HG02938 (cell line): ENCODE data around the gene HMOX1.
"Not testable (repeated sequence)": the region's sequence is repeated elsewhere in the genome, so short reads cannot be mapped to it uniquely, and the experiment has no call there.

Experiments
- ATAC-seq: cut with Tn5 transposase; IDR thresholded peaks from one replicate; pipeline ENCODE4 v1.9.1; 2021; ENCODE audit warnings: mild to moderate bottlenecking, moderate library complexity; ENCODE audit not compliant: unreplicated experiment

Gene HMOX1

DNA sequence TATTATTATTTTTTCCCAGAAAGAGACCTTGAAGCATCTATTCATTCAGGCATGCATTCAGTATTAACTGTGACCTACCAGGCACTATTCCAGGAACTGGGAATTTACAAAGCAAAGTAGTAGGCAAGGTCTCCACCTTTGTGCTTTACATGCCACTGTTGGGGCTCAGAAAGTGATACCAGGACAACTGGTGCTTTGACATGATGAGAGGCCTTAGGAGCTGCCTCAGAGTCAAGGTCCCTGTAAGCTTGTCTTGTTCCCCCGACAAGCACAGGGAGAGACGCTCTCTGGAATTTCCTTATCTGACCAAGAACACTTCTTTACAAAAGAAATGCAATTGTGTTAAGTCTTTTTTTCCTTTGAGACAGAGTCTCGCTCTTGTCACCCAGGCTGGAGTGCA, 2.3 kb upstream of the HMOX1 start:
- ATAC-seq = no peak

DNA sequence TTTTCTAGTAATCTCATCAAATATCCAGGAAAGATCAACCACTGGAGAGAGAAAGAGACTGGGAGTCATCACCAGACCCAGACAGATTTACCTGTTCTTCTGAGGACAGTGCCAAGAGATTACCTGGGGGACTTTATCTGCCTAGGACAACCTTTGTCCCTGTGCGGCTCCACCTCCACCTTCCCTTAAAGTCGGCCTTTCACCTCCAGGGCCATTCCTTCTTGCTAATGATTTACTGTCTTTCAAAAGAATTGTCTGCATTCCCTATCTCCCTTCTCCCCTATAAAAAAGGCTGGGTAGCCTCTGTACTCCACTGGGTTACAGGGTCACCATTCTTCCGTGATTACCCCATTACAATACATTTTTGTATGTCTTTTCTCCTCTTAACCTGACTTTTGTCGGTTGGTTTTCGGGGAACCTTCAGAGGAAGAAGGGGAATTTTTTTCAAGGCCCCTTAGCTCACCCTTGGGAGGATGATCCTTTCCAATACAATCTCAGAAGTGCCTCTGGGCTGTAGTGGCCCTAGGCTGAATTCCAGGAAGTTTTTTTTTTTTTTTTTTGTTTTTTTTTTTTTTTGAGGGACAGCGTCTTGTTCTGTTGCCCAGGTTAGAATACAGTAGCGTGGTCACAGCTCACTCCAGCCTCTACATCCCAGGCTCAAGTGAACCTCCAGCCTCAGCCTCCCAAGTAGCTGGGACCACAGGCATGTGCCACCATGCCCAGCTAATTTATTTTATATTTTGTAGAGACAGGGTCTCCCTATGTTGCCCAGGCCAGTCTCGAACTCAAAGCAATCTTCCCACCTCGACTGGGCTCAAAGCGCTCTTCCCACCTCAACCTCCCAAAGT, 1.5 kb upstream of the HMOX1 start:
- no peak for ATAC-seq

DNA sequence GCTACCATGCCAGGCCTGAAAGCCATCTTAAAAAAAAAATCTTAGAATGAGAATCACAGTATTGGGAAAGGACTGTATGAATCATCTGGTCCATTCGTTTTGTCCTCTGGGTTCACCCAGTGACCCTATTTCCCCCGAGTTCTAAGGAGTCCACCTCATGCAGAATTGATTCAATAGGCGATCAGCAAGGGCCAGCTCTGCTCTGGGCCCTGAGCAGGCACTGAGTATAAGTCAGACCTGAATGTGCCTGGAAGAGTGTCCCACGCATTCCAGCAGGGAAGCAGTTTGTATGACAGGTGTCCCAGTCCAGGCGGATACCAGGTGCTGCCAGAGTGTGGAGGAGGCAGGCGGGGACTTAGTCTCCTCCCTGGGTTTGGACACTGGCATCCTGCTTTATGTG, 883 bp upstream of the HMOX1 start:
- ATAC-seq = no peak

DNA sequence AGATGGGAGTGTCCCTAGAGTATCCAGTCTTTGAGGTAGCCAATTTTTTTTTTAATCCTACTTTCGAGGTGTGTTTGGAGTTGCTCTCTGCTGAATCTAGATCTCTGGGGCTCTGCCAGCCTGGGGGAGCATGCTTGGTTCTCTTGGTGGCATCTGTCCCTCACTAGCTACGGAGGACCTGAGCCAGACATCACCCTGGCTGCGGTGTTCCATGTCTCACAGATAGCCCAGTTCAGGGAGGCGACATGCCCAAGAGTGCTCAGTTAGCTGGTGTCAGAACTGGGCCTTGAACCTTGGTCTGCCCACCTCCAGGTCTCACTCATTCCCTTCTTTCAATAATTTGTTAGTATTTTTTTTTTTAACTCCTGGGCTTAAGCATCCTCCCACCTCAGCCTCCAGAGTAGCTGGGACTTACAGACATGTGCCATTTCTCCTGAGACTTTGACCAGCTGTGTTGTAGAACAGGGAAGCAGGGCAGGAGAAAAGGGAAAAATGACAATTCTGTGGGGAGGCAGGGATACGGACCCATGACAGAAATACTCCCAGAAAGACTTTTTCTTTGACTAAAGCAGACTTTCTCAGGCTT, 621 bp downstream of the HMOX1 start:
- ATAC-seq = no peak

DNA sequence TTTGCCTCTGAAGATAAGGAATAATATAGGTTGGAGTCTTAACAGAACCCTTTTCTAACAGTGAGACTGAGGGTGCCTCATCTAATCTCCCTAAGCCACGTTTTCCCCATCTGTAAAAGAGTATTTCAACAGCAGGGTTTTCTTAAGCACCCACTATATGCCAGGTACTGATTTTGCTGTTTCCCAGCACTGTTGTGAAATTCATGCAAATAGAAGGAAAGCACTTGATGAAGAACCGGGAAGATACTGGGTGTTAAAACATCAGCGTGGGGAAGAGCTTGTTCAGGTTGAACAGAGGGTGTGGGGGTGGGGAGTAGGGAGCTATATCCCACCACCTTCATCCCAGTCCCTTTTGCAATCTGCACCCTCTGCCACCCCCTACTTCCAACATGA, 2.8 kb downstream of the HMOX1 start:
- no peak for ATAC-seq

DNA sequence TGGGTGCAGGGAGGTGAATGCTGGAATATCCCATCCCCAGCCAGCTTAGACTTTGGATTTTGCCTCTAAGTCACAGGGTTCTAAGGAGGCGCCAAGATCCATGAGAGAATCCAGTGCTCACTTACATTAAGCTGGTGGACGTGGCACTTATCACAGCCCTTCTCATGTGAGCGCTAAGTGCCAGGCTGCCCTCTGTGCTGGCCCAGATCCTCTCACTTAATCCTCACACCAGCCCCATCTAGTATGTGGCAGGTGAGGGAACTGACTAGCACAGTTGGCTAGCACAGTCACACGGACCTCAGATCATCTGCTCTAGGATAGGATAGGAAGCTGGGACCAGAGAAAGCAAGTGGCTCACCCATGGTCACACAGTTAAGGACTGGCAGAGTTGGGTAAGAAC, 3.6 kb downstream of the HMOX1 start:
- ATAC-seq = no peak

DNA sequence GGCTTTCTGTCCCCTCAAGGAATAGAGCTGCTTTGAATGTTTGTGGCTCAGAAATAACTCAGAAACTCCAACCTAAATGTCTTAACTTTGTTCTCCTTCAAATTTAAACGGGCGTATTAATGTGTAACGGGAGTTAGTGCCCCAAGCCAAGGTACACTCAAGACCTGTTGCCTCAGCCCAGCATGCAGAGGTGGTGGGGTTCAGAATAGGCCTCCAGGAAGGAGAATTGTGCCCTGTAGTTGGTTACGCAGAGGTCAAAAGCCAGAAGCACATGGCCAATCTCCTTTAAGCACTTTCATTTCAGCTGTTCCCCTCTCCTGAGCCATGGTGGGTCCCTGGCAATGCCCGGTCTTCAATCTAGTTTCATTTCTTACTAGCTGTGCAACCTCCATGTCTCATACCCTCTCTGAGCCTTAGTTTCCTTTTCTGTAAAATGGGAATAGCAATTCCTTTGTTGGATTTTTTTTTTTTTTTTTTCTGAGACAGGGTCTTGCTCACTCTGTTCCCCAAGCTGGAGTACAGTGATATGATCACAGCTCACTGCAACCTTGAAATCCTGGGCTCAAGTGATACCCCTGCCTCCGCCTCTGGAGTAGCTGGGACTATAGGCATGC, 4.2 kb downstream of the HMOX1 start:
- no peak for ATAC-seq

DNA sequence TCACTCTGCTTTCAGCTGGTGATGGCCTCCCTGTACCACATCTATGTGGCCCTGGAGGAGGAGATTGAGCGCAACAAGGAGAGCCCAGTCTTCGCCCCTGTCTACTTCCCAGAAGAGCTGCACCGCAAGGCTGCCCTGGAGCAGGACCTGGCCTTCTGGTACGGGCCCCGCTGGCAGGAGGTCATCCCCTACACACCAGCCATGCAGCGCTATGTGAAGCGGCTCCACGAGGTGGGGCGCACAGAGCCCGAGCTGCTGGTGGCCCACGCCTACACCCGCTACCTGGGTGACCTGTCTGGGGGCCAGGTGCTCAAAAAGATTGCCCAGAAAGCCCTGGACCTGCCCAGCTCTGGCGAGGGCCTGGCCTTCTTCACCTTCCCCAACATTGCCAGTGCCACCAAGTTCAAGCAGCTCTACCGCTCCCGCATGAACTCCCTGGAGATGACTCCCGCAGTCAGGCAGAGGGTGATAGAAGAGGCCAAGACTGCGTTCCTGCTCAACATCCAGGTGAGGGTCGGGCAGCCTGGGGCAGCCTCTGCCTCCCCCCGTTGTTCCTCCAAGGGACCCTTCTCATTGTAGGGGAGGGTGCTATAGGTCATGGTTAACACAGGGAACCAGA, 5.9 kb downstream of the HMOX1 start:
- ATAC-seq = no peak

DNA sequence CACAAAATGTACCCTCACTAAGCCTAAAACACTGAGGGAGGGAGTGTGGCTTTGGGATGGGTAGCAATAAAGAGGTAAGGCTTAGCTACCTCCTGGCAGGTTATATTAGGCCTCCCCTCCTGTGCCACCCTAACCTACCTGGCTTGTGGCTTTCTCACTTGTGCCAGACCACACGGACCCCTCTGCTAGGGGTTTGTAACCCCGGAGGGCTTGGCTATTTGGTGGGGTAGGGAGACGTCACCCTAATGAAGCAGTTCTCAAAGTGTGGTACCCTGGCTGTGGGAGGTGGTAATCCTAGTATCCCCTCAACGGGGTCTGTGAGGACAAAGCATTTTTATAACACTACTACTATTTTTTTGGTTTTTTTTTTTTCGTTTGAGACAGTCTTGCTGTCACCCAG, 10.0 kb downstream of the HMOX1 start:
- no peak for ATAC-seq

DNA sequence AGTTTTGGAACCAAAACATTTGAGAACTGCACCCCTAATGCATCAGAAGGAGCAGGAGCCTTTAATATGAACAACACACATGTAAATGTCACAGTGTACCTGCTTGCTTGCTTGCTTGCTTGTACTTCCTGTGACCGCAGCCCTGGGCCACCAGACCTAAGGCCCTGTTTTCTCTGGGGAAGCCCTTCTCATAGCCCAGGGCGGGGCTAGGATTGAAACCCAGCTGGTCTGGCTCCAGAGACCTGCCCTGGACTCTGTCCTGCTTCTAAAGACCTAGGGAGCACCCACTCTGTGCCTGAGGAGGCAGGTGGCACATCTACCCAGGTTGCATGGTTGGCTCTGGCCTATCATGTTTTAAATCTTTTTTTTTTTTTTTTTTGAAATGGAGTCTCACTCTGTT, 11.5 kb downstream of the HMOX1 start:
- ATAC-seq = no peak

DNA sequence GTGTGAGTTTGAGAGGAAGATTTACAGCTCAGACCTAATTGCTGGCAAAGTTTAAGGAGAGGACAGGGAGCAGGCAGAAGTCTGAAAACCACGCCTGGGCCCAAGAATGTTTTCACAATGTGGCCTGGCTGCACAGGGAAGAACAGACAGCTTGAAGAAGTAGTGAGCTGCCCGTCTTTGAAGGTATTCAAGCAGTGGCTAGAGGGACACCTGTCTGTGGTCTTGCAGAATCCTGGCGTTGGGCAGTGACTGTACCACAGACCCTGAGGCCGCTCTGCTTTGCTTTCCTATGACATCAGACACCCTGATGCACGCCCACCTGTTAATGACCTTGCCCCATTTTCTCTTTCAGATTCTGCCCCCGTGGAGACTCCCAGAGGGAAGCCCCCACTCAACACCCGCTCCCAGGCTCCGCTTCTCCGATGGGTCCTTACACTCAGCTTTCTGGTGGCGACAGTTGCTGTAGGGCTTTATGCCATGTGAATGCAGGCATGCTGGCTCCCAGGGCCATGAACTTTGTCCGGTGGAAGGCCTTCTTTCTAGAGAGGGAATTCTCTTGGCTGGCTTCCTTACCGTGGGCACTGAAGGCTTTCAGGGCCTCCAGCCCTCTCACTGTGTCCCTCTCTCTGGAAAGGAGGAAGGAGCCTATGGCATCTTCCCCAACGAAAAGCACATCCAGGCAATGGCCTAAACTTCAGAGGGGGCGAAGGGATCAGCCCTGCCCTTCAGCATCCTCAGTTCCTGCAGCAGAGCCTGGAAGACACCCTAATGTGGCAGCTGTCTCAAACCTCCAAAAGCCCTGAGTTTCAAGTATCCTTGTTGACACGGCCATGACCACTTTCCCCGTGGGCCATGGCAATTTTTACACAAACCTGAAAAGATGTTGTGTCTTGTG, 12.5 kb downstream of the HMOX1 start:
- no peak for ATAC-seq

DNA sequence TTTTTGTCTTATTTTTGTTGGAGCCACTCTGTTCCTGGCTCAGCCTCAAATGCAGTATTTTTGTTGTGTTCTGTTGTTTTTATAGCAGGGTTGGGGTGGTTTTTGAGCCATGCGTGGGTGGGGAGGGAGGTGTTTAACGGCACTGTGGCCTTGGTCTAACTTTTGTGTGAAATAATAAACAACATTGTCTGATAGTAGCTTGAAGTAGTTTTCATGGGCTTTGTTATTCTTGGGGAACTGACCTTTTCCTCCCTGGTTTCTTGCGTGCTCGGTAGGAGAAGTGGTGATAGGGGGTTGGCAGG, 13.1 kb downstream of the HMOX1 start:
- no peak for ATAC-seq

DNA sequence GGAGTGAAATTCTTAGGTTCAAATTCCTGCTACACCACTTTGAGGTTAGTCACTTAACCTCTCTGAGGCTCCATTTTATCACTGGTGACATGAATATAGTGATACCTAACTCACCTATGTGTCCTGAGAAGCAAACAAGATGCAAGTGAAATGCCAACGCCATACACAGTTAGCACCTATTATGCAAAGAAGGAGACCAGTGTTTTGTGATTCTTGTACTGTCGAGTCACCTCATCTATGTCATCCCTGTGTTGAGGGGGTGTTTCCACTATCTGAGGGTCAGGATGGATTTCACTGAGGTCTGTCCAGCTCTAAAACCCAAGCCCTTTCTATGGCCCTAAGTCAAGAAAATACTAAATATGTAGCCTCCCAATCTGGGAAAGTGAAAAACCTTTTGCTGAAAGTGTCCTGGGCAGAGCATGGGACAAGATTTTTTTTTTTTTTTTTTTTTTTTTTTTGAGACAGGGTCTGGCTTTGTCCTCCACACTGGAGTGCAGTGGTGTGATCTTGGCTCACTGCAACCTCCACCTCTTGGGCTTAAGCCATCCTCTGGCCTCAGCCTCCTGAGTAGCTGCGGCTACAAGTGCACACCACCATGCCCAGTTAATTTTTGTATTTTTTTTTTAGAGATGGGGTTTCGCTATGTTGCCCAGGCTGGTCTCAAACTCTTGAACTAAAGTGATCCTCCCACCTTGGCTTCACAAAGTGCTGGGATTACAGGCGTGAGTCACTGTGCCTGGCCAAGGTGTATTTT, 14.1 kb downstream of the HMOX1 start:
- no peak for ATAC-seq

DNA sequence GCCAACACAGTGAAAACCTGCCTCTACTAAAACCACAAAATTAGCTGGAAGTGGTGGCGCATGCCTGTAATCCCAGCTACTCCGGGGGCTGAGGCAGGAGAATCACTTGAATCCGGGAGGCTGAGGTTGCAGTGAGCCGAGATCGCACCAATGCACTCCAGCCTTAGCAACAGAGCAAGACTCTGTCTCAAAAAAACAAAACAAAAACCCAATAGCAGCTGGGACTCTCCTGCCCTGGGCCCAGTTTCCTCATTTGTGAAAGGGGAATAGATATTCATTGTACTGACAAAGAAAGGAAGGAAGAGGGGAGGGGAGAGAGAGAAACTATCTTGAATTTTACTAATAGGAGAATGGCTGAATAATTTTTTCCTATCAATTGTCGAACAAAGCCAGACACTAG, 15.7 kb downstream of the HMOX1 start:
- ATAC-seq = not testable (repeated sequence)

DNA sequence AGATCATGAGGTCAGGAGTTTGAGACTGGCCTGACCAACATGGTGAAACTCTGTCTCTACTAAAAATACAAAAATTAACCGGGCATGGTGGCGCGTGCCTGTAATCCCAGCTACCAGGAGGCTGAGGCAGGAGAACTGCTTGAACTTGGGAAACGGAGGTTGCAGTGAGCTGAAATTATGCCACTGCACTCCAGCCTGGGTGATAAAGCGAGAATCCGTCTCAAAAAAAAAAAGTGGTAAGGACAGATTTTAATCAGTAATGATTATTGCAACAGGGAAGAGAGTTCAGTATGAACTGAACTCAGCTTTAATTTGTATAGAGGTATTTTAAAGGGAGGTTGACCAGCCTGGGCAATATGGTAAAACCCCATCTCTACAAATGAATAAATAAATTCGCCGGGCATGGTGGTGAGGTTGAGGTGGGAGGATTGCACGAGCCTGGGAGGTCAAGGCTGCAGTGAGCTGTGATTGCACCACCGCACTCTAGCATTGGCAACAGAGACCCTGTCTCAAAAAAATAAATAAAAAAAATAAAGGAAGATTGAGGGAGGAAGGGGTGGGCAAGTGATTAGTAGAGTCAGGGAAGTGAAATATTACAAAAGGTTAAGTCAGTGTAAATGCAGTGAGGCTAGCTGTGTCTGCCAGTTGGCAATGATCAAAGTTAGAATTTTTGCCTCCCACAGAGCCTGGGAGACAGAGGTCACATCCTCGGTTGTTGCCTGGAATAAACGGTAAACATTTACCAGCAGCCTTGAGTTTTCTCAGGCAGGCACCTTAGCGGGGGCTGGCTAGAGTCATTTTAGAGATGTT, 16.4 kb downstream of the HMOX1 start:
- ATAC-seq = no peak

DNA sequence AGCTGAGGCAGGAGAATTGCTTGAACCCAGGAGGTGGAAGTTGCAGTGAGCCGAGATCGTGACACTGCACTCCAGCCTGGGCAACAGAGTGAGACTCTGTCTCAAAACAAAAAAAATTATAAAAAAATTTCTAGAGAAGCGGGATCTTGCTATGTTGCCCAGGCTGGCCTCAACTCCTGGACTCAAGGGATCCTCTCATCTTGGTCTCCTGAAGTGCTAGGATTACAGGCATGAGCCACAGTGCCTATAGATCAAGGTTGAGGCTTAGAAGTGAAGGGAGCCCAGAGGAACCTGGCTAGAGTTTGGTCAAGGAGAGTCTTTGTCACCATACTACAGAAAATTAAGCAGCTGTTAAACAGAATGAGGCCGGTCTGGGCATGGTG, 17.7 kb downstream of the HMOX1 start:
- ATAC-seq = no peak

DNA sequence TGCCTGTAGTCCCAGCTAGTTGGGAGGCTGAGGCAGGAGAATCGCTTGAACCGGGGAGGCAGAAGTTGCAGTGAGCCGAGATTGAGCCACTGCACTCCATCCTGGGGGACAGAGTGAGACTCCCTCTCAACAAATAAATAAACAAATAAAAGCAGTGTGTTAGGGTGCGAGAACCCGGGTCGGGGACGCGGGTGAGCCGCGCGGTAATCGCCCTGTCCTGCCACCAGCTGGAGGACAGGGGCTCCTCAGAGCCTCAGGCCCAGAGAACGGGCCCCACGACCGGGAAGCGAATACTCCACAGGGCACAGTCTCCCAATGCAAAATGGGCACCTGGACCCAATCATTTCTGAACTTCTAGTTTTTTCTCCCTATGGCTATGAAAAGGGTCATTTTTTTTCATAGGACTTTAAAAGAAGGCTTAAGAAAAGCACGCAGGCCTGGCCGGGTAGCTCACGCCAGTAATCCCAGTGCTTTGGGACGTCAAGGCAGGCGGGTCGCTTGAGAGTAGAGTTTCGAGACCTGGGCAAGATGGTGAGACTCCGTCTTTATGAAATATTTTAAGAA, 18.3 kb downstream of the HMOX1 start:
- no peak for ATAC-seq

DNA sequence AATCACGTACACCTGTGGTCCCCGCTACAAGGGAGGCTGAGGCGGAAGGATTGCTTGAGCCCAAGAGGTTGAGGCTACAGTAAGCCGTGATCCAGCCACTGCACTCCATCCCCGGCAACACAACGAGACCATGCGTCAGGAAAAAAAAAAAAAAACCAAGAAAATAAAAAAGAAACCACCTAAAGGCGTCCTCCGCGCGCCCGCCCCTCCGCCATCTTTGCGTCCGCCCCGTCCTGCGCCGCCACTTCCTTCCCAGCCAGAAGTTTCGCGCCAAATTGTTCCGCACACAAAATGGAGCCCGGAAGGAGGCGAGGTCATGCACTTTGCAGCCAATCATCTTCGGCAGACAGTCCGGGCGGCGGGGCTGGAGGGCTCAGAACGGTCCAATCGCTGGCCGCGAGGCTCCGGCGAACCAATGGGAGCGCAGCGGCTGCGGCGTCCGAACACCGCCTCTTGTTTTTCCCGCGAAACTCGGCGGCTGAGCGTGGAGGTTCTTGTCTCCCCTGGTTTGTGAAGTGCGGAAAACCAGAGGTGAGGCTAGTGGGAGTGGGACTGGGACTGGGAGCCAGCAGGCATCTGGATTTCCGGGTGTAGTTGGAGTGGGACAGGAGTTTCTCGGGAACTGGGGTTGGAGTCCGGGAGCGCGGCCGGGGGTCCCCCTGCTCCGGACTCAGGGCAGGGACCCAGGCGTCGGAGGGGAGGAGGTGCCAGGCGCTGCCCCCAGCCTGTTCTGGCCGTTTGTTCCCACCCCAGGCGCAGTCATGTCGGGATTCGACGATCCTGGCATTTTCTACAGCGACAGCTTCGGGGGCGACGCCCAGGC, 19.0 kb downstream of the HMOX1 start, which contains the start of gene MCM5:
MCM5 (plus strand) TSS at position 463 of the 823 bp plus-strand sequence; CDS start at position 762, 299 bp downstream.
- ATAC-seq = peak; percentile 91
